ENCODE measurements around the gene ZNF398. TPM values are rescaled to one million over a fixed set of nuclear protein-coding genes. Genes with fewer than 3 reads are reported as not detected.

ZNF398 gene
- total RNA-seq, 4 donors from 2014 or later, result 9.5 to 15.8 (median 14.4) TPM

- TF ChIP-seq CTCF (IDR thresholded peaks at IDR 0.05; ENCODE audit: low read depth), result no peak
Measured at GRCh38 chr7:149154056-149154455, 6.8 kb downstream of the ZNF398 start.

GRCh38 chr7:149156898-149157297 is 9.6 kb downstream of the ZNF398 start:
- no peak for TF ChIP-seq CTCF (IDR thresholded peaks at IDR 0.05; ENCODE audit: low read depth)

GRCh38 chr7:149161241-149161848 is 14.1 kb downstream of the ZNF398 start:
- TF ChIP-seq CTCF (IDR thresholded peaks at IDR 0.05; ENCODE audit: low read depth), result no peak

- no peak for TF ChIP-seq CTCF (IDR thresholded peaks at IDR 0.05; ENCODE audit: low read depth)
Measured at GRCh38 chr7:149166142-149166541, 18.9 kb downstream of the ZNF398 start.

- no peak for TF ChIP-seq CTCF (IDR thresholded peaks at IDR 0.05; ENCODE audit: low read depth)
Measured at GRCh38 chr7:149166630-149167352, 19.5 kb downstream of the ZNF398 start.

- TF ChIP-seq CTCF (IDR thresholded peaks at IDR 0.05; ENCODE audit: low read depth), result no peak
Measured at GRCh38 chr7:149171892-149172533, 24.8 kb downstream of the ZNF398 start.

GRCh38 chr7:149172534-149172920 is 25.3 kb downstream of the ZNF398 start:
- TF ChIP-seq CTCF (IDR thresholded peaks at IDR 0.05; ENCODE audit: low read depth), result no peak

Data from subcutaneous adipose tissue (tissue), 4 donors.